Thyroid gland (tissue), 4 donors: ENCODE data around the gene FCHSD2.

ENCODE experiments used
- CTCF ChIP-seq, 6 experiments: fragments of 200-600 bp in 3 of 6; fragments of 450-650 bp in 3 of 6; sonication (generic) in 3 of 6; IDR thresholded peaks; one replicate each; pipeline ENCODE4 v1.5.1; 2016 to 2019; ENCODE audit warnings: antibody characterized with exemption in 6 of 6, mild to moderate bottlenecking in 2 of 6, inconsistent platforms in 1 of 6, moderate library complexity in 1 of 6
- POLR2A ChIP-seq, 2 donors: fragments of 450-650 bp; IDR thresholded peaks; one replicate each; pipeline ENCODE4 v1.6.1; 2017; ENCODE audit warnings: antibody characterized with exemption in 2 of 2, mild to moderate bottlenecking in 2 of 2, moderate library complexity in 1 of 2

- TF ChIP-seq CTCF (IDR thresholded peaks at IDR 0.05) (no peak), POLR2A (IDR thresholded peaks at IDR 0.05) (no peak)
Observed at GRCh38 chr11:72824020-72824419, 318.1 kb downstream of the FCHSD2 start.
